Panc1 (cell line): ENCODE measurements around the gene SMURF1. TPM values are rescaled to one million over a fixed set of nuclear protein-coding genes. Genes with fewer than 3 reads are reported as not detected.

ENCODE experiments used
- ATAC-seq: fragments of 200-7000 bp; cut with Tn5 transposase; 2 replicates; pipeline ENCODE4 v1.9.1; 2020; ENCODE audit warnings: mild to moderate bottlenecking, moderate library complexity
- BruUV-seq: library from RNA; stranded (reverse); fragments of 400-500 nt; replicated peaks from 2 replicates; lab custom pipeline; 2021; lab: Mats Ljungman, UMichigan
- CTCF ChIA-PET: fragments of 300-600 bp; sonication (Branson Sonifier 250); formaldehyde crosslinking; loops from one replicate; lab custom pipeline; 2022; ENCODE audit warnings: antibody characterized with exemption; lab: Charles Lee
- POLR2A ChIA-PET: fragments of 300-600 bp; sonication (Branson Sonifier 250); formaldehyde crosslinking; loops from one replicate; lab custom pipeline; 2022; ENCODE audit warnings: antibody characterized with exemption; lab: Charles Lee
- DNase-seq: peaks from one replicate; pipeline ENCODE4 v3.0.0-alpha.2; 2010; ENCODE audit warnings: low read depth, low spot score
- H3K27ac ChIP-seq: 2 replicates; pipeline ENCODE4 v1.5.1; 2011; ENCODE audit warnings: mild to moderate bottlenecking, low read length, inconsistent platforms
- H3K27me3 ChIP-seq: fragments of 200-500 bp; sonication (Bioruptor generic); 2 replicates; pipeline ENCODE4 v1.6.0; 2014; ENCODE audit warnings: low read length, inconsistent platforms; ENCODE audit not compliant: control insufficient read depth, insufficient read depth
- H3K36me3 ChIP-seq: fragments of 200-500 bp; sonication (Bioruptor generic); 2 replicates; pipeline ENCODE4 v1.5.1; 2014; ENCODE audit warnings: inconsistent platforms, mild to moderate bottlenecking, low read length, moderate library complexity; ENCODE audit not compliant: control insufficient read depth, insufficient read depth
- H3K4me1 ChIP-seq: 2 replicates; pipeline ENCODE4 v1.5.1; 2011; ENCODE audit warnings: inconsistent platforms, mild to moderate bottlenecking, low read length, moderate library complexity; ENCODE audit not compliant: control insufficient read depth, insufficient read depth
- H3K4me3 ChIP-seq, 2 experiments: 2 replicates each; pipeline ENCODE4 v1.5.1; 2011 to 2012; ENCODE audit warnings: low read depth in 2 of 2, low read length in 2 of 2, mild to moderate bottlenecking in 2 of 2, inconsistent platforms in 1 of 2, moderate library complexity in 1 of 2
- H3K9me3 ChIP-seq: fragments of 200-500 bp; sonication (Bioruptor generic); 2 replicates; pipeline ENCODE4 v1.5.1; 2014; ENCODE audit warnings: low read depth, mild to moderate bottlenecking, inconsistent platforms, low read length, moderate library complexity; ENCODE audit not compliant: control insufficient read depth, insufficient read depth
- POLR2AphosphoS5 ChIP-seq: IDR thresholded peaks from 2 replicates; pipeline ENCODE4 v1.6.1; 2012; ENCODE audit warnings: mild to moderate bottlenecking, low read depth, low read length, moderate library complexity
- SIN3A ChIP-seq: IDR thresholded peaks from 2 replicates; pipeline ENCODE4 v1.6.1; 2012; ENCODE audit warnings: low read depth, mild to moderate bottlenecking, low read length, moderate library complexity, borderline replicate concordance; ENCODE audit not compliant: insufficient read depth
- TCF7L2 ChIP-seq: IDR thresholded peaks from 2 replicates; pipeline ENCODE4 v1.6.1; 2011; ENCODE audit warnings: mild to moderate bottlenecking, low read depth, low read length, inconsistent platforms
- in situ Hi-C: cut with HindIII; loops from 2 replicates; pipeline ENCODE4 v1.10.0; 2016; ENCODE audit warnings: low sequenced_read_pairs, low pct_unique_long_range_greater_than_20kb
- intact Hi-C: fragments of 100-400 bp; cut with micrococcal nuclease; formaldehyde crosslinking; loops from one replicate; pipeline ENCODE4 v1.10.0; 2022; ENCODE audit not compliant: unreplicated experiment
- total RNA-seq: library from RNA; stranded (reverse); gene quantifications from one replicate; pipeline ENCODE4 v1.2.1, GENCODE V29; 2021; ENCODE audit not compliant: unreplicated experiment
- TF ChIP-seq, protein P1 (sequence below): fragments of 450-650 bp; IDR thresholded peaks from 2 replicates; pipeline ENCODE4 v1.5.1; 2017; ENCODE audit warnings: mild to moderate bottlenecking
- TF ChIP-seq, protein P2 (sequence below), 2 experiments: IDR thresholded peaks; 2 replicates each; pipeline ENCODE4 v1.6.1; 2011 to 2012; ENCODE audit warnings: low read depth in 2 of 2, control low read depth in 1 of 2, low read length in 1 of 2, mild to moderate bottlenecking in 1 of 2, moderate library complexity in 1 of 2; ENCODE audit not compliant: insufficient read depth in 1 of 2

The SMURF1 gene
- total RNA-seq, 1 experiment from 2014 or later, result 47.0 TPM

DNA sequence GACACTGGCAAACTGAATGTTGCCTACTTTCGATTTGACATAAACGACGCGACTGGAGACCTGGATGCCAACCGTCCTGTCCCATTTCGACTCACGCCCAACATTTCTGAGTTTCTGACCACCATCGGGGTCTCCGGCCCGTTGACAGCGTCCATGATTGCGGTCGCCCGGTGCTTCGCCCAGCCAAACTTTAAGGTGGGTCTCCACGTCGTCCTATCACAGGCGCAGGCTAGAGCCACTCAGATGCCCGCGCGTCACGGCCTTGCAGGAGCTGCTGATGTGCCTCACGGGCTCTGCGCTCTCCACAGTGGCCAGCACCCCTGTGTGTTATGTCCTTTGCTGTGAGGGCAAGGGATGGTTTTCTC lies 132.6 kb downstream of the SMURF1 start:
- no peaks in the 10 kb centered on the region for H3K27me3 ChIP-seq
- TF ChIP-seq SIN3A (no peak), TCF7L2 (no peak), POLR2AphosphoS5 (no peak)
- TF ChIP-seq, protein P1, sequence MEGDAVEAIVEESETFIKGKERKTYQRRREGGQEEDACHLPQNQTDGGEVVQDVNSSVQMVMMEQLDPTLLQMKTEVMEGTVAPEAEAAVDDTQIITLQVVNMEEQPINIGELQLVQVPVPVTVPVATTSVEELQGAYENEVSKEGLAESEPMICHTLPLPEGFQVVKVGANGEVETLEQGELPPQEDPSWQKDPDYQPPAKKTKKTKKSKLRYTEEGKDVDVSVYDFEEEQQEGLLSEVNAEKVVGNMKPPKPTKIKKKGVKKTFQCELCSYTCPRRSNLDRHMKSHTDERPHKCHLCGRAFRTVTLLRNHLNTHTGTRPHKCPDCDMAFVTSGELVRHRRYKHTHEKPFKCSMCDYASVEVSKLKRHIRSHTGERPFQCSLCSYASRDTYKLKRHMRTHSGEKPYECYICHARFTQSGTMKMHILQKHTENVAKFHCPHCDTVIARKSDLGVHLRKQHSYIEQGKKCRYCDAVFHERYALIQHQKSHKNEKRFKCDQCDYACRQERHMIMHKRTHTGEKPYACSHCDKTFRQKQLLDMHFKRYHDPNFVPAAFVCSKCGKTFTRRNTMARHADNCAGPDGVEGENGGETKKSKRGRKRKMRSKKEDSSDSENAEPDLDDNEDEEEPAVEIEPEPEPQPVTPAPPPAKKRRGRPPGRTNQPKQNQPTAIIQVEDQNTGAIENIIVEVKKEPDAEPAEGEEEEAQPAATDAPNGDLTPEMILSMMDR, result no peak
- TF ChIP-seq, protein P2, sequence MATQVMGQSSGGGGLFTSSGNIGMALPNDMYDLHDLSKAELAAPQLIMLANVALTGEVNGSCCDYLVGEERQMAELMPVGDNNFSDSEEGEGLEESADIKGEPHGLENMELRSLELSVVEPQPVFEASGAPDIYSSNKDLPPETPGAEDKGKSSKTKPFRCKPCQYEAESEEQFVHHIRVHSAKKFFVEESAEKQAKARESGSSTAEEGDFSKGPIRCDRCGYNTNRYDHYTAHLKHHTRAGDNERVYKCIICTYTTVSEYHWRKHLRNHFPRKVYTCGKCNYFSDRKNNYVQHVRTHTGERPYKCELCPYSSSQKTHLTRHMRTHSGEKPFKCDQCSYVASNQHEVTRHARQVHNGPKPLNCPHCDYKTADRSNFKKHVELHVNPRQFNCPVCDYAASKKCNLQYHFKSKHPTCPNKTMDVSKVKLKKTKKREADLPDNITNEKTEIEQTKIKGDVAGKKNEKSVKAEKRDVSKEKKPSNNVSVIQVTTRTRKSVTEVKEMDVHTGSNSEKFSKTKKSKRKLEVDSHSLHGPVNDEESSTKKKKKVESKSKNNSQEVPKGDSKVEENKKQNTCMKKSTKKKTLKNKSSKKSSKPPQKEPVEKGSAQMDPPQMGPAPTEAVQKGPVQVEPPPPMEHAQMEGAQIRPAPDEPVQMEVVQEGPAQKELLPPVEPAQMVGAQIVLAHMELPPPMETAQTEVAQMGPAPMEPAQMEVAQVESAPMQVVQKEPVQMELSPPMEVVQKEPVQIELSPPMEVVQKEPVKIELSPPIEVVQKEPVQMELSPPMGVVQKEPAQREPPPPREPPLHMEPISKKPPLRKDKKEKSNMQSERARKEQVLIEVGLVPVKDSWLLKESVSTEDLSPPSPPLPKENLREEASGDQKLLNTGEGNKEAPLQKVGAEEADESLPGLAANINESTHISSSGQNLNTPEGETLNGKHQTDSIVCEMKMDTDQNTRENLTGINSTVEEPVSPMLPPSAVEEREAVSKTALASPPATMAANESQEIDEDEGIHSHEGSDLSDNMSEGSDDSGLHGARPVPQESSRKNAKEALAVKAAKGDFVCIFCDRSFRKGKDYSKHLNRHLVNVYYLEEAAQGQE (IDR thresholded peaks at IDR 0.05; ENCODE audit: insufficient read depth in 1 of 2, low read depth in 2 of 2, low read length in 1 of 2), result no peak
- H3K36me3 ChIP-seq, result peaks cover 9% of the 10 kb centered on the region
- no peaks in the 10 kb centered on the region for H3K4me1 ChIP-seq
- no peak for DNase-seq
- ATAC-seq, result no peak
- CTCF ChIA-PET, result no interaction called here
- H3K9me3 ChIP-seq, result no peaks in the 10 kb centered on the region
- intact Hi-C loops, result no loop called here
- in situ Hi-C loops, result no loop called here
- POLR2A ChIA-PET, result no interaction called here
- no TSS peak for BruUV-seq
- no peak overlapping the region for H3K4me3 ChIP-seq
- no peak overlapping the region for H3K27ac ChIP-seq

DNA sequence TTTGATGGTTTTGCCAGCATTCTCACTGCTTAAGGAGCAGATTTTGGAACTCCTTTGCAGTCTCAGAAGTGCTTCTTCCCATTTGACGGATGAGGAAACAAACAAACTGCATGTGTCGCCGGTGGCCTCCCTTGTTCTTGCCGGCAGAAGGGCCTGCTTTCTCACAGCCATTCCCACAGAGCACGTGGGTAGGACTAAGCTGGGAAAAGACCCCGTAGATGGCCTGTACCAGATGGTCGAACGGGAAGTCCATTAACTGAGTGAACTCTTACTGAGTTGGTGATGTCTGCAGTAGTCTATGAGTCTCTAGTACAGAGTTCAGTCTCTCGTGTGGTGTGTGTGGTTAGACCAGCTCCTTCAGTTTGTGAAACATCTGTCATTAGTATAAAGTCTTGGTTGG lies 133.6 kb downstream of the SMURF1 start:
- TF ChIP-seq, protein P1, result no peak
- TF ChIP-seq, protein P2 (IDR thresholded peaks at IDR 0.05; ENCODE audit: insufficient read depth in 1 of 2, low read depth in 2 of 2, low read length in 1 of 2), result no peak
- TF ChIP-seq SIN3A (no peak), POLR2AphosphoS5 (no peak), TCF7L2 (no peak)
- Histone ChIP-seq H3K27ac (no peak overlapping the region), H3K36me3 (peaks cover 12% of the 10 kb centered on the region), H3K4me3 (no peak overlapping the region), H3K9me3 (no peaks in the 10 kb centered on the region), H3K4me1 (no peaks in the 10 kb centered on the region), H3K27me3 (no peaks in the 10 kb centered on the region)
- DNase-seq (no peak), ATAC-seq (no peak)
- in situ Hi-C loops (no loop called here), intact Hi-C loops (no loop called here)
- BruUV-seq, result no TSS peak
- CTCF ChIA-PET, result no interaction called here
- POLR2A ChIA-PET, result no interaction called here
